Activated CD4-positive, alpha-beta T cell treated with anti-CD3 and anti-CD28 coated beads, Interleukin-2, amount 10 ng/mL, durations not matched to agents 24 days and 14 days (primary cell): ENCODE measurements around the gene SENP8. TPM values are rescaled to one million over a fixed set of nuclear protein-coding genes. Genes with fewer than 3 reads are reported as not detected.
"Not testable (repeated sequence)": the region's sequence is repeated elsewhere in the genome, so short reads cannot be mapped to it uniquely, and the experiment has no call there.

Experiments used
- DNase-seq: peaks from one replicate; pipeline ENCODE4 v3.0.0; 2022
- H3K27ac Mint-ChIP-seq: one replicate; pipeline ENCODE4 v1.8.0; 2022; ENCODE audit warnings: mild to moderate bottlenecking, mixed read lengths
- H3K27me3 Mint-ChIP-seq: one replicate; pipeline ENCODE4 v1.8.0; 2022; ENCODE audit warnings: mixed read lengths
- H3K36me3 Mint-ChIP-seq: one replicate; pipeline ENCODE4 v1.8.0; 2022; ENCODE audit warnings: low read depth, mild to moderate bottlenecking, mixed read lengths
- H3K4me1 Mint-ChIP-seq: one replicate; pipeline ENCODE4 v1.8.0; 2021; ENCODE audit warnings: mixed read lengths
- H3K4me3 Mint-ChIP-seq: one replicate; pipeline ENCODE4 v1.8.0; 2022; ENCODE audit warnings: mild to moderate bottlenecking, moderate library complexity, mixed read lengths
- H3K9me3 Mint-ChIP-seq: one replicate; pipeline ENCODE4 v1.8.0; 2021; ENCODE audit warnings: mixed read lengths
- intact Hi-C: fragments of 100-400 bp; cut with micrococcal nuclease; formaldehyde crosslinking; loops from one replicate; pipeline ENCODE4 v1.15.1; 2023
- total RNA-seq: library from RNA; stranded (reverse); gene quantifications from 2 replicates; pipeline ENCODE4 v1.2.3, GENCODE V29; 2022

SENP8 gene
- total RNA-seq, 1 donor from 2014 or later, result 1.5 TPM

DNA sequence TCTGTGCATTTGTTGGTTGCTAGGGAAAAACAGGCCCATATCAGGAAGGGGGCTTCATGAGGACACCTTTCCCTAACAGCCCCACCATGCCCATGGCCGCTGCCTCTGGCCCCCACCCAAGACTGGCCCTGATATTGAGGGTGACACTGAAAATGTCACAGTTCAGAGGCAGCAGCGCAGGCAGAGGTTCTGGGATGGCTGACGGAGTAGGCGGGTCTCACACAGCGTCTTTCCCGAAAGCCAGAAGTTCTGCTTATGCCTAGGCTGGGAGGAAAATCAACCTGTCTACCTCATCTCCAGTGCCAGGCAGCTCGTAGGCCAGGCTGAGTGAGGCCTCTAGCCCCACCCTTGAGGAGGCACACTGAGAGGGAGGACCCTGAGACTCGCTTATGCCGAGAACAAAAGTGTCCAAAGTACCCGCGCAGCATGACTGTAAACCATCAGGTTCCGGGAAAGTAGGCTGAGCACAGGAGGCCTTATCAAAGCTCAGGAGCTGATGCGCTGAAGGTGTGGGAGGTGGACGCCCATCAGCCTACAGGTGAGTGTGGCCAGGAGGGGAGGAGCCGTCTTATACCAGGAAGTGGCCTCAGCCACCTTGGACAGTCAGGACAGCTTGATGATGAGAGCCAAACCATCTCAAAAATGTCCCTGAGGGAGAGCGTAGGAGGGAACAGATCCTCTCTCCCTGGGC, 51.9 kb downstream of the SENP8 start:
- H3K27me3 Mint-ChIP-seq, result peaks cover 9% of the 10 kb centered on the region
- no peak overlapping the region for H3K4me3 Mint-ChIP-seq
- no peaks in the 10 kb centered on the region for H3K9me3 Mint-ChIP-seq
- peaks cover 12% of the 10 kb centered on the region for H3K4me1 Mint-ChIP-seq
- H3K36me3 Mint-ChIP-seq, result no peaks in the 10 kb centered on the region
- H3K27ac Mint-ChIP-seq, result no peak overlapping the region
- intact Hi-C loops, result no loop called here
- DNase-seq, result no peak

DNA sequence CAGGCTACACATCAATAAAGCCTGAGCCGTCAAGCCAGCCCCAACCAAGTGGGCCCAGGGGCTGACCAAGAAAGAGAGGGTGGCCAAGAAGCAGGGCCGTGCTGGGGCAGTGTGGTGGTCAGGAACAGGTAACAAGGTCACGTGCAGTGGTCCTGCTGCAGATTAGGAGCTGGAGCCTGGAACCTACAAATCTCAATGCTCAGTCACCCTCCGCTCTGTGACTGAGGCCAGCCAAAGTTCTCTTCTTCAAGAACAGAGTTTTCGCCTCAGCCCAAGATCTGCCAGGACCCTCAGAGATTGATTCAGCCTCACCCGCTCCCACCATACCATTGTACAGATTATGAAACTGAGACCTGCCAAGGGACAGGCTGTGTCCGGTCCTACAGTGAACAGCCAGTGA, 52.5 kb downstream of the SENP8 start:
- Mint-ChIP-seq H3K9me3 (no peaks in the 10 kb centered on the region), H3K27ac (no peak overlapping the region), H3K27me3 (peaks cover 12% of the 10 kb centered on the region), H3K4me3 (no peak overlapping the region), H3K4me1 (peaks cover 12% of the 10 kb centered on the region), H3K36me3 (no peaks in the 10 kb centered on the region)
- DNase-seq, result no peak
- intact Hi-C loops, result no loop called here

DNA sequence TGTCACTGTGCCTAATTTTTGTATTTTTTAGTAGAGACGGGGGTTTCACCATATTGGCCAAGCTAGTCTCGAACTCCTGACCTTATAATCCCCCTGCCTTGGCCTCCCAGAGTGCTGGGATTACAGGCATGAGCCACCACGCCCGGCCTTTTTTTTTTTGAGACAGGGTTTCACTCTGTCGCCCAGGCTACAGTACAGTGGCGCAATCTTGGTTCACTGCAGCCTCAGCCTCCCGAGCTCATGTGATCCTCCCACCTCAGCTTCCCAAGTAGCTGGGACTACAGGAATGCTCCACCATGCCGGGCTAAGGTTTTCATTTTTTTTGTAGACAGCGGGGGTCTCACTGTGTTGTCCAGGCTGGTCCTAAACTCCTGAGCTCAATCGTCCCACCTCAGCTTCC, 53.8 kb downstream of the SENP8 start:
- H3K9me3 Mint-ChIP-seq, H3K27ac Mint-ChIP-seq, intact Hi-C loops, H3K4me3 Mint-ChIP-seq, H3K36me3 Mint-ChIP-seq, H3K27me3 Mint-ChIP-seq, DNase-seq: not testable (repeated sequence)
- H3K4me1 Mint-ChIP-seq, result peaks cover 12% of the 10 kb centered on the region

DNA sequence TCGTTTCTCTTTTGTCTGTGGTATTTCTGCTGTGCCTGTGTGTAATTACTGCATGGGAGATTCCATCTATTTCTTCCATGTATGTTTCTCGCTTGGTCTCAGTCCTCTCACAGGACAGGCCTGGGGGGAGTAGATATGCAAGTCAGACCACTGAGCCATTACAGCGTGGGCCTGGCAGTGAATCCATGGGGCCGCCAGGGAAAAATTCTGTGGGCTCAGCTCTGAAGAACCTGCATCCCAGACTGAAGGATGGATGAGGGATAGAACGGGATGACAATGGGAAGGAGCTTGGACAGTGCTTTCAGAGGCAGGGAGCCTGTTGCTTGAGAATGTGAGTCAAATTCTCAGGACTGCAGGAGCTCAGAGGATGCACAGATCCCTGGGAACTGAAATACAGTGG, 54.6 kb downstream of the SENP8 start:
- intact Hi-C loops, result no loop called here
- peaks cover 10% of the 10 kb centered on the region for H3K27me3 Mint-ChIP-seq
- no peak overlapping the region for H3K4me3 Mint-ChIP-seq
- no peaks in the 10 kb centered on the region for H3K36me3 Mint-ChIP-seq
- no peak for DNase-seq
- H3K27ac Mint-ChIP-seq, result no peak overlapping the region
- H3K9me3 Mint-ChIP-seq, result no peaks in the 10 kb centered on the region
- peaks cover 12% of the 10 kb centered on the region for H3K4me1 Mint-ChIP-seq

DNA sequence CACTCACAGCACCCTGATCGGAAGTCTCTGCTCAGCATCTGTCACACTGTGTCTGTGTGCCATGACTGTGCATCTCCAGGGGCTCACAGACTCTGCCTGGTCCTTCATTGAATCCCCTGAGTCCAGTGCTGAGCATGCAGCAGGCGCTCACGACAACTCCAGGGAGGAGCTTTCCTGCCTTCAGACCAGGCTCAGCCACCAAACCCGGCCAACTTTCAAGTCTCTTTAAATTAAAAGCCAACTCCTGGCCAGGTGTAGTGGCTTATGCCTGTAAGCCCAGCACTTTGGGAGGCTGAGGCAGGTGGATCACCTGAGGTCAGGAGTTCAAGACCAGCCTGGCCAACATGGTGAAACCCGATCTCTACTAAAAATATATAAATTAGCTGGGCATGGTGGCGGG, 55.2 kb downstream of the SENP8 start:
- no peaks in the 10 kb centered on the region for H3K36me3 Mint-ChIP-seq
- H3K4me1 Mint-ChIP-seq, result peaks cover 6% of the 10 kb centered on the region
- no peak for DNase-seq
- peaks cover 10% of the 10 kb centered on the region for H3K27me3 Mint-ChIP-seq
- no peak overlapping the region for H3K27ac Mint-ChIP-seq
- intact Hi-C loops, result no loop called here
- no peak overlapping the region for H3K4me3 Mint-ChIP-seq
- H3K9me3 Mint-ChIP-seq, result no peaks in the 10 kb centered on the region

DNA sequence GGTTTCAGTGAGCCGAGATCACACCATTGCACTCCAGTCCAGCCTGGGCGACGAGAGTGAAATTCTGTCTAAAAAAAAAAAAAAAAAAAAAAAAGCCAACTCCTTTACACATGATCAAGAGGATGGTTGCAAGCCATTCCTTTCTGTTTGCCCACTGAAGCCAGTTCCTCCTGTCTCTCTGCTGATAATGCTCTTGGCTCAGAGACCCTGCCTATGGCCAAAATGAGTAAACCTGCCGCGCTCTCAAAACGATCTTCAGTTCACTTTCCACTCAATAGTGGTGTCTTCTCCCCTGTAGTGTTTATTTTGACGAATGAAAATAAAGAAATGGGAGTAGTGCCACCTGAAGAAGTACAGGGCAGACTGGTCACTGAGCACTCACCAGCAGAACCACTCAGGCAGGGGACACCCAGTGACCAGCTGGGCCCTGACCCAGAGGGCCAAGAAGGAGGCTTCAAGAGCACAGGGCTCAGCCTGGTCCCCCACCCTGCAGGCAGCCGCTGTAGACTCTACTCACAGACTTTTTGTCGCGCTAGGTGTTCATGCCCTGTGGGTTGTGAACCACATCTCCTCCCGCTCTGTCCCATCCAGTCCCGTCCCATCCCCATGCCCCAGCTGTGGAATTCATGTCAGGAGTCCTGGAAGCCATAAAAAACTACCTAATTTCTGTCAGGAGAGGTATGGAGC, 55.8 kb downstream of the SENP8 start:
- DNase-seq, result no peak
- H3K27me3 Mint-ChIP-seq, result peaks cover 10% of the 10 kb centered on the region
- no peaks in the 10 kb centered on the region for H3K9me3 Mint-ChIP-seq
- no peak overlapping the region for H3K4me3 Mint-ChIP-seq
- H3K36me3 Mint-ChIP-seq, result no peaks in the 10 kb centered on the region
- no peak overlapping the region for H3K27ac Mint-ChIP-seq
- peaks cover under 1% of the 10 kb centered on the region for H3K4me1 Mint-ChIP-seq
- intact Hi-C loops, result no loop called here

DNA sequence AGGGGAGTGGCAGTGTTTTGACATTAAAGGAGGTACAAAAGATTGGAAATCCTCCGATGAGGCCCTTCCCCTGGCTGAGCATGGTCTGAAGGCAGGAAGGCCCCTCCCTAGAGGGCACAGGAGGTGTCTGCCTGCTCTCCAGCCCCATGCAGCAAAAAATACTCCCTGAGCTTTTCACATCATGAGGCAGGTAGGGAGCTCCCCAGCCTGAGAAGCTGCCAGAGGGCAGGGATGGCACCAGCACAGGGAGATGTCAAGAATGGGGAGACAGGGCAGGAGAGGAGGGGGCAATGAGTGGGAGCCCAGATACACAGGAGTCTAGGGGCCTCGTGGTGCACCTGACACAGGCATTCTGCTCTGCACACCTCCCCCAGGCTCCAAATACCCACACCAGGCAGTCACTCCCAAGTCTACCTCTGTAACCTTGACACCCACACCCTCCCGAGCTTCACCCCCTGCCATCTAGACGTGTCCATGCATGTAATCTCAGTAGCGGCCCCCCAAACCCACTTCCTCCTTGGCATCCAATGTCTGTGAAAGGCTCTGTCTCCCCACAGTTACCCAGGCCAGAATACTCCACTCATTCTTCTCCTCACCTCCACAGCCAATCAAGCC, 56.5 kb downstream of the SENP8 start:
- Mint-ChIP-seq H3K4me3 (no peak overlapping the region), H3K36me3 (no peaks in the 10 kb centered on the region), H3K27ac (no peak overlapping the region), H3K9me3 (no peaks in the 10 kb centered on the region), H3K27me3 (peaks cover 10% of the 10 kb centered on the region), H3K4me1 (no peaks in the 10 kb centered on the region)
- no peak for DNase-seq
- intact Hi-C loops, result no loop called here

DNA sequence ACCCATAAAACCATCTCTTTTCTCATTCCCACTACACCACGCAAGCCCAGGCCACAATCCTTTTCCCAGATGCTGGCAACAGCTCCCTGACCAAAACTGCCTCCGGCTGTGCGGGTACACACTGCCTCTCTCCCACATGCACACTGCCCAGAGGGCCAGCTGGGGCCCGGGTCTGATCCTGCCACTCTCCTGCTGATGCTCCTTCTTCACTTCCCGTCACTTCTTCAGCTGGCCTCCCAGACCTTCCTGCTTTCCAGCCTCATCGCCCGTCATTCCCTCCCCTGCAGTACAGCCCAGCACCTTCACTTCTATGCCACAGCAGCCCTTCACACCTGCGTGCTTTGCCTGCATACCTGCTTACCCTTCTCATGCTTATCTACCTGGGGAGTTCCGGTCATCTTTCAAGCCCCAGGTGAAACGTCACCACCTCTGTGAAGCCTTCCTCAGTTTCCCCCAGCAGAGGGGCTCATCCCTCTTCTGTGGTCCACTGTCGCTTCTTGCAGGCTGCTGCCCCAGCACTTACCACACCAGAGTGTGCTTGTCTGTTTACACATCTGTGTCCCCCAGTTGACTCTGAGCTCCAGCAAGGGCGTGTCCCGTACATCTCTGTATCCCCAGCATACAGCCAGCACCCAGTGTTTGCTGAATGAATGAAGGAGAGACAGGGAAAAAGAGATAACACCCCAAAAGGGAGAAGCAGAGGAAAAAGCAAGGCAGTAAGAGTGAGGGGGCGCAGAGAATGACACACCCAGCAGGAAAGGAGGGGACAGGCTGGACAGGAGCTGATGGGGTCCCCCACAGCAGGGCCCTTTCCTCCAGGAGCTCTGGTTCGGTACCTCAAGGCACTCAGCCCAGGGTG, 57.2 kb downstream of the SENP8 start:
- no peaks in the 10 kb centered on the region for H3K9me3 Mint-ChIP-seq
- H3K4me1 Mint-ChIP-seq, result no peaks in the 10 kb centered on the region
- no peaks in the 10 kb centered on the region for H3K36me3 Mint-ChIP-seq
- H3K27ac Mint-ChIP-seq, result no peak overlapping the region
- peaks cover 10% of the 10 kb centered on the region for H3K27me3 Mint-ChIP-seq
- DNase-seq, result no peak
- intact Hi-C loops, result no loop called here
- H3K4me3 Mint-ChIP-seq, result no peak overlapping the region

DNA sequence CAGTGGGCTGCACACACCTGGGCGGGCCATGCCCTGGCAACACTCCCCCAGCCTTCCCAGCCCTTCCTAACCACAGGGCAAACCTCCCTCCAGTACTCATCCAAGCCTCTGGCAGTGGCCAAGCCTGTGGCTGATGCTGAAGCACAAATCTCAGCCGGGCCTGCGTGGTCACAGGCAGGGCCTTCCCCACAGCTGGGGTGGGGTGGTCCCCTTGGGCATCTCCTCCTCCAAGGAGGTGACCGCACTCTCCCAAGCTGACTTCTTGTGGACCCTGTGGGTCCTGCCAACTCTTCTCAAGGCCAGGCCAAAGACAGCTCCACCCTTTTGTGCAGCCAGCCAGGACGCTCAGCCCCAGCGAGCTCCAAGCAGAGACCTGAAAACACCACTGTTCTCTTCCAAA, 58.0 kb downstream of the SENP8 start:
- H3K9me3 Mint-ChIP-seq, result no peaks in the 10 kb centered on the region
- H3K4me3 Mint-ChIP-seq, result no peak overlapping the region
- no peak for DNase-seq
- no peak overlapping the region for H3K27ac Mint-ChIP-seq
- intact Hi-C loops, result no loop called here
- H3K36me3 Mint-ChIP-seq, result no peaks in the 10 kb centered on the region
- H3K27me3 Mint-ChIP-seq, result peaks cover 14% of the 10 kb centered on the region
- no peaks in the 10 kb centered on the region for H3K4me1 Mint-ChIP-seq

DNA sequence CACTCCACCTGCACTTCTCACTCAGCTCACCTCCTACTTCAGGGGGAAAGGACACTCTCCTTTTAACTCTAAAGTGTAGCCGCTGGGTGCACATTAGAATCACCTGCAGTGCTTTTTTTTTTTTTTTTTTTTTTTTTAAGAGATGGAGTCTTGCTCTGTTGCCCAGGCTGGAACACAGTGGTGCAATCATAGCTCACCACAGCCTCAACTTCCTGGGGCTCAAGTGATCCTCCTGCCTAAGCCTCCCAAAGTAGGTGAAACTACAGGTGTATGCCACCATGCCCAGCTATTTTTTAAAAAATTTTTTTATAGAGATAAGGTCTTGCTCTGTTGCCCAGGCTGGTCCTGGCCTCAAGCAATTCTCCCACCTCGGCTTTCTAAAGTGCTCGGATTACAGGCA, 58.5 kb downstream of the SENP8 start:
- intact Hi-C loops, result no loop called here
- Mint-ChIP-seq H3K4me3 (no peak overlapping the region), H3K36me3 (no peaks in the 10 kb centered on the region), H3K27ac (no peak overlapping the region), H3K27me3 (peaks cover 20% of the 10 kb centered on the region), H3K9me3 (no peaks in the 10 kb centered on the region), H3K4me1 (no peaks in the 10 kb centered on the region)
- no peak for DNase-seq

DNA sequence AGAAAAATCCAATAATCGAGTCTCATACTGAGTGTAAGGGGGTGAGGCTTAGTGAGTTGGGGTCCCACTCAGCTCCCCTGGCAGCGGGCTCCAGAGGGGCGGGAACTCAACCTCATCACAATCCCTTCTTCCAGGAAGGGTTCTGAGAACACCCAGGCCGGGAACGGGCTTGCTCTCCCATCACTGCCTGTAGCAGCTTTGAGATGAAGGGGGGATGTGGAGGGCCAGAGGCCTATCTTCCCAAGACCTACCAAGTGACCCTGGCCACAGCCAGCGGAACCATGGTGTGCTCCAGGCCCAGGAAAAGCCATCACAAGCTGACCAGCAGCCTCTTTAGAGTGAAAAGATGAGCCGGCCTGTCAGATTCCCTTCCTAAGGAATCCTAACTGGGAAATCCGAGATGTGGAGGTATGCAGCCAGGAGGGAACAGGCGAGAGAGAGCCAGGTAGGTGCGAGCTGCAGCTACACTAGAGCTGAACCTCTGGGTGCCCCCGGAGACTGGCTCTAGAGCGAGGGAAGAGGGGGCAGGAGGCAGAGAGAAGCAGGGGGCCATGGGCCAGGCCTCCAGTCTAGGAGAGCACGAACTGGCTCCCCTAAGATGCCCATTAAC, 60.9 kb downstream of the SENP8 start:
- Mint-ChIP-seq H3K27ac (no peak overlapping the region), H3K9me3 (no peaks in the 10 kb centered on the region), H3K4me1 (no peaks in the 10 kb centered on the region), H3K36me3 (no peaks in the 10 kb centered on the region), H3K4me3 (no peak overlapping the region), H3K27me3 (peaks cover 29% of the 10 kb centered on the region)
- intact Hi-C loops, result no loop called here
- DNase-seq, result no peak

DNA sequence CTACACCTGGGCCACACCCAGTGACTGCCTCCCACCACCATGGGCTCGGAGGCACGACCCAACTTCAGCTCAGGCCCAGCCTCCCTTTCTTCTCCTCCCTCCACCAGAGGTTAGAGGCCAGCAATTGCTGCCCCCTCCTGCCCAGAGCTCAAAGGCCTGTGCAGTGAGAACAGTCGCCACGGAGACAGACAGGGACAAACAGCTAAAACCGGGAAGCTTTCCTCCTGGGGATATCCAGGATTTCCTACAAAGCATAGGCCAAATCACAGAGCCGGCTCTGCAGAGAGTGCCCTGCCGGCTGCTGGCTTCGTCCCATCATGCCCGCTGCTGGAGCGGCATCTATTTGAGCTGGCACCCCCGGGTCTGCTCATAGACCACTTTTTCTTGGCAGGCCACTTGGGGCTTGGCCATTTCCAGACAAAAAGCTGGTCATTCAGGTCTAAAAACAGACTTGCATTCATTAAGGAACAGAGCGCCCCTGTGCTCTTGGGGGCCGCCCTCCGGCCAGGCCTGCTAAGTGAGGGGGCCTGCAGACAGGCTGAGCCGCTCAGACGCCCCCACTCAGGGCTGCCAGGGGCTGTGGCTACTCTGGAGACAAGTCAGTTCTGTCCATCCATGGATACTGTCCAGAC, 61.9 kb downstream of the SENP8 start:
- intact Hi-C loops, result no loop called here

DNA sequence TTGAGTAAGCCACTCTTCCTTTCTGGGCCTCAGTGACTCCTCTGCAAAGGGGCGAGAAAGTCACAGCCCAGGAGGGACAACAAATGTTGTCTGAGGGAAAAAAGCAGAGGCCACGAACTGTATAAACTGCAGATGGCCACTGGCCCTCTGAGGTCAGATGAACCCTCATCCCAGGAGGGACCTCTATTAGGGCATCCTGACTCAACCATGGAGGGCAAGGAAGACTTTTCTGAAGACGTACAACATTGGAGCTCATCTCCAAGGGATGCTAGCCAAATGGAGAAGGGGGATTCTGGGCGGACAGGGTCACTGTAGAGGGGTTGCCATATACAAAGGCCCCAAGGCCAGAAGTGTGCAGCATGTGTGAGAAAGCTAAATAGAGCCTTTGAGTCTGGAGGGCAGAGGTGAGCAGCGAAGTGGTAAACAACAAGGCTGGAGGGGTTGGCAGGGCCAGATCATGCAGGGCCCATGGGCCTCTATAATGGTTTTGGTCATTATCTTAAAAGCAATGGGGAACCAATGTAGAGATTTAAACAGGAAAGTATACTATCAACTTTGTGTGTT, 62.6 kb downstream of the SENP8 start:
- intact Hi-C loops, result no loop called here
- H3K27ac Mint-ChIP-seq, result no peak overlapping the region
- peaks cover 32% of the 10 kb centered on the region for H3K27me3 Mint-ChIP-seq
- no peak overlapping the region for H3K4me3 Mint-ChIP-seq
- H3K9me3 Mint-ChIP-seq, result no peaks in the 10 kb centered on the region
- no peaks in the 10 kb centered on the region for H3K36me3 Mint-ChIP-seq
- H3K4me1 Mint-ChIP-seq, result no peaks in the 10 kb centered on the region
- no peak for DNase-seq

More for the DNA sequence above, 61.9 kb downstream of the SENP8 start:
- H3K4me1 Mint-ChIP-seq, result no peaks in the 10 kb centered on the region
- peaks cover 30% of the 10 kb centered on the region for H3K27me3 Mint-ChIP-seq
- H3K9me3 Mint-ChIP-seq, result no peaks in the 10 kb centered on the region
- no peak for DNase-seq
- no peak overlapping the region for H3K4me3 Mint-ChIP-seq
- H3K27ac Mint-ChIP-seq, result no peak overlapping the region
- no peaks in the 10 kb centered on the region for H3K36me3 Mint-ChIP-seq
